Stimulated activated CD4-positive, alpha-beta T cell treated with anti-CD3 and anti-CD28 coated beads, Interleukin-12 subunit alpha, Interleukin-12 subunit beta, amount 100 ng/mL, for 4 hours (primary cell): ENCODE data around the gene ZNF791.
"Not testable (repeated sequence)": the region's sequence is repeated elsewhere in the genome, so short reads cannot be mapped to it uniquely, and the experiment has no call there.

Source experiments
- DNase-seq: peaks from one replicate; pipeline ENCODE4 v3.0.0-alpha.2; 2020

The ZNF791 gene

DNA sequence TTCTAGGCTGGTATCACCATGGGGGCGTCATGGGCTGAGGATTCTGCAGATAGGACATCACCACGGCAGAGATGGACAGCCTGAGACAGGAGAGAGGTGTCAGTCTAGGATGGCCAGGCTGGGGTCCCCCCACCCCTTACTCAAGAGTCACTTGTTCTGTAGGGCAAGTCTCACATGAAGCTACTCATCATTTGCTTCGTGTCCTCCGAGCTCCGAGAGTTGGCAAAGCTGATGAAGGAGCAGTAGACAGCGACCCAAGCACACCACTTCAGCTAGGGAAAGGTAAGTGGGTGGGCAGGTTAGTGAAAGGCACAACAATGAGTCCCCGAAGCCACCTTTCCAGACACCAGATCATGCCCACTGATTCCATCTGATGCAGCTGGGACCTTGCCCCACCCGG, 57.6 kb downstream of the ZNF791 start:
- no peak for DNase-seq

DNA sequence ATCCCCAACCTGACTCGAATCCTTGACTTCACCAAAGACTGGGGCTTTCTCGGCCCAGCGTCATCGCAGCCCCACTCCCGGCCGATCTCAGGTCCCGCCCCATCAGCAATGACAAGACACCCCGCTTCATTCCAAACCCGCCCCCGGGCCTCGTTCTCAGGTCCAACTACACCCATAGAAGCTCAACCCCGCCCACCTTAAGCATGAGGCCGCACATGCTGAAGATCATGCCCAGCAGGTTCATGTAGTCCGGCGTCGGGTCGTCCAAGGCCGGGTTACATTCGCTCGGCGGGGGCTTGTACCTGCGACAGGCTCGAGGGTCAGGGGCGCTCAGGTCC, 58.2 kb downstream of the ZNF791 start:
- peak; percentile 58 for DNase-seq

DNA sequence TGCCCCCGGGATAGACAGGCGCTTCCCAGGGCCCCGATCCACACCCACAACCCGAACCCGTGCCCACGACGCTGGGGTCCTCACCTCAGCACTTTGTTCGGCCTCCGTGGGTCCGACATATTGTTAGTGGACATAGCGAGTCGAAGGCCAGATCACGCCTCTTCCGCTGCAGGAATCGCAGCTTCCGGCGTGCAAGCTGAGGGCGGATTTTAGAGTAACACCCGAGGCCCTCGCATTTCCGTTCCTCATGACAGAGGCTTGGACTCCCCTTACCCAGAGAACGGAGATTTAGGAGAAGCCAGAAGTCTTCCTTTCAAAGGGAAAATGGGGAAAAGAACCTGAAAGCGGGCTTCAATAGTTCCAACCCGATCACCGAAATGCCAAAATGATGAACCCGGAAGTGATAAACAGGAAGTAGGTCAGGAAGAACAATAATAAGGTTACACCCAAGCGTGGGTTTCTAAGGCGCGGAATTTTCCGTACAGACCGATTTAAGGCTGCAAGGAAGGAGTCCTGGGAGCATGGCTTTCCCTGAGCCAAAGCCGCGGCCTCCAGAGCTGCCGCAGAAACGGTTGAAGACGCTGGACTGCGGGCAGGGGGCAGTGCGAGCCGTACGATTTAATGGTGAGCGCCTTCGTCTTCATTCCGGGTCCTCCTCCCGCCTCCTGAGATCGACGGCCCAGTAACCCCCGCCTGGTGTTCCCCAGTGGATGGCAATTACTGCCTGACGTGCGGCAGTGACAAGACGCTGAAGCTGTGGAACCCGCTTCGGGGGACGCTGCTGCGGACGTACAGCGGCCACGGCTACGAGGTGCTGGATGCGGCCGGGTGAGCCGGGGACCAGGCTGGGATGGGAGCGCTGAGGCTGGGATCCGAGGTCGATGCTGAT, 58.8 kb downstream of the ZNF791 start:
- peak; percentile 70 for DNase-seq

DNA sequence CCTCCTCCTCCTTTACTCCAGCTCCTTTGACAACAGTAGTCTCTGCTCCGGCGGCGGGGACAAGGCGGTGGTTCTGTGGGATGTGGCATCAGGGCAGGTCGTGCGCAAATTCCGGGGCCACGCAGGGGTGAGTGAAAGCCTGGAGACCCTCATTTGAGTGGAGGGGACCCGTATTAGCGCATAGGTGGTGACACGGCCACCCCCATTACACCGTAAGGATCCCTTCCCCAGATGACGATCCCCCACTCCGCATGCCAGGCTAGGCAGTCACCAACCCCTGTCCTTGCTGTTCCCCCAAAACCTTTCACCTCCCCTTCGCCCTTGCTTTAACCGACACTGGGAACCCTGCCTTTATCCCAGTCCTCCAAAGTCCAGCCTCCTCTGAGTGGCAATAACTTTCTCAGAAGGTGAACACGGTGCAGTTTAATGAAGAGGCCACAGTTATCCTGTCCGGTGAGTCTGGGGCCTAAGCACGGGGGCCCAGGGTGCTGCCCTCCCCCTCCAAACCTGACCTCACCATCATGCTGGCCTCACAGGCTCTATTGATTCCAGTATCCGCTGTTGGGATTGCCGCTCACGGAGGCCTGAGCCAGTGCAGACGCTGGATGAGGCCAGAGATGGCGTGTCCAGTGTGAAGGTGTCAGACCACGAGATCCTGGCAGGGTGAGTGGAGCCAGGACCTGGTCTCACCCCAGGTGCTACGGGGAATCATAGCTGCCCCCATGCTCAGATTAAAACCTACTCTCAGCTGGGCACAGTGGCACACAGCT, 59.6 kb downstream of the ZNF791 start:
- no peak for DNase-seq

DNA sequence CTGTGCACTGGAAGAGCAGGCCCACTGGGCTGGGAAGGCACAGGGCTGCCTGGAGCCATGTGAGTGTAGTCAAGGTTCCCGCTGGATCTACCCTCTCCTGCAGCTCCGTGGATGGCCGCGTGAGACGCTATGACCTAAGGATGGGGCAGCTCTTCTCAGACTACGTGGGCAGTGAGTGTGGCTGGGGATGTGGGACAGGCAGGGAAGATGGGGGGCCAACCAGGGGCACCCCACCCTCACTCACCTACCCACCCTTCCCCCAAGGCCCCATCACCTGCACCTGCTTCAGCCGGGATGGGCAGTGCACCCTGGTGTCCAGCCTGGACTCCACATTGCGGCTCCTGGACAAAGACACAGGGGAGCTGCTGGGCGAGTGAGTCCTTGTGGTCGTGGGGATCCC, 62.0 kb downstream of the ZNF791 start:
- DNase-seq = no peak

GRCh38 chr19:12675399-12675798, 64.7 kb downstream of the ZNF791 start:
- no peak for DNase-seq

DNA sequence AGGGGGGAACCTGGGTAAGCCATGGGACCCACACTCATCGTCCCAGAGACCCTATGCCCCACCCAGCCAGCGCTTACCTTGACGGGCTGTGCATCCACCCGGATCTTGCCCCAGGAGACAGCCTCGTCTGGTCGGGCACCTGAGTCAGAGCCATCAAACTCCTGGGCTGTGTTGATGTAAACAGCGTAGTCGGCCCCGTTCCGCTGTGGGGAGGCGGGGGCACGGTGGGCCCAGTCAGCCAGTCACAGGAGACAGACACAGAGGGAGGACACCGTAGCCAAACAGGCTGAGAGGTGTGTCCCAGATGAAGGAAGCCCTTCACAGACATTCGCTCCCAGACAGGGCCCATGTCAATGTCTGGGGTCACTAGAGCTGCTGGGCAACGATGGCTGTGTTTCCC, 65.2 kb downstream of the ZNF791 start:
- no peak for DNase-seq

GRCh38 chr19:12676384-12676792, 65.7 kb downstream of the ZNF791 start:
- peak; percentile 88 for DNase-seq

- no peak for DNase-seq
Observed at GRCh38 chr19:12676928-12677327, 66.2 kb downstream of the ZNF791 start.

- not testable (repeated sequence) for DNase-seq
Observed at GRCh38 chr19:12678039-12678438, 67.3 kb downstream of the ZNF791 start.

DNA sequence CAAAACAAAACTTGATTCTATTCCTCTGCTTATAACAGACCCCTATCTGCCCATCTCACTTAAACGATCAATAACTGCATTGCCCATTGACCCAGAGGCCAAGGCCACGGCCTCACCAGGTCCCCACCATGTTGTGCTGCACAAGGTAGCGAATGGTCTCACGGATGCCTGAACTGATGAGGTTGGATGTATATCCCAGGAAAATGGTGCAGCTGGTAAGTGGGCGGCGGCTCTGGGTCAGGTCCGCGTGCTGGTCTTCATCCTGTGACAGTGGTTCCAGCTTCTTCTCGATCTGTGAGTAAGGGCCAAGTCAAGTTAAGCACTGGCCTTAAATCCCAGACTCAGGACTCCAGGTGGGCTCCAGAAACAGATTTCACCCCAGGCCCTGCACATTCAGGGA, 69.3 kb downstream of the ZNF791 start:
- no peak for DNase-seq

DNA sequence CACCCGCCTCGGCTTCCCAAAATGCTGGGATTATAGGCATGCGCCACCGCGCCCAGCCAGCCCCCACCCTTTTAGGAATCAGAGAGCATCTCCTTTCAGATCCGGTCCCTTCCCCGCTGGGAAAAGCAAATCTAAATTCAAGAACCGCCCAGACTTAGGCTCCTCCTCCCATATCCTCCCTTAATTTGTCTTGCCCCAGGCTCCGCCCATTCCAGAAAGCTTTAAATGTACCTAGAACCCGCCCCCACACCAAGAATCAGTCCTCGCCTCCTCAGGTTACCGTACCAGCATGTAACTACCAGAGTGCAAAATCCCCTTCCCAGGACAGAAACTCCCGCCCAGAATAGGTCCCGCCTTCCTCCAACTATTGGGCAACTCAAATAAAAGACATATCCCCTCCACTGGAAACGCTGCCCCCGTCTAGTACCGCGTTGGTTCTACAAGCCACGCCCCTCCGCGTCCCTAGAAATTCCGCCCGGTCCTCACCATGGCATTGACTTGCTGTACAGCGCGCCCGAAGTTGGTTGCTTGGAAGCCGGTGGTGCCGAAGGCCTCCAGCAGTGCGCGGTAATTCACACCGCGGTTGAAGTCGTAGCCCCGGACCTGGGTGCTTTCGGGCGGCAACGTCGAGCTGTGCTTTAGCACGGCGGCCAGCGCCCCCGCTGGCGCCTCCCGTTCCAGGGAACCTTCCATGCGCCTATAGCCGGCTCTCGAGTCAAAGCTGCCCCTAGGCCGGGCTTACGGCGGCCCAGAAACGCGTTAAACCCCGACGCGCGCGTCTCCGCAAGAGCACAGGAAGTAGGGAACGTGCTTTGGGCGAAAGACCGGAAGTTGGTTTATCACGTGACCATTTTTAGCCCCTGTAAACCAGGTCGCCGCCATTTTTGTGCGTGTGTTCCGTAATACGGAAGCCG, 70.6 kb downstream of the ZNF791 start, which contains the start of gene DHPS:
Gene DHPS, minus strand, starts transcription at position 807 of the 914 bp plus-strand sequence. Its CDS starts 114 bp downstream, at position 693.
- peak; percentile 81 for DNase-seq
